NCI-H2171 (cell line): Measurements from ENCODE around the gene DNAAF8.

Experiments
- DNase-seq: peaks from one replicate; lab custom pipeline; 2025; lab: John Stamatoyannopoulos, UW

The DNAAF8 gene

DNA sequence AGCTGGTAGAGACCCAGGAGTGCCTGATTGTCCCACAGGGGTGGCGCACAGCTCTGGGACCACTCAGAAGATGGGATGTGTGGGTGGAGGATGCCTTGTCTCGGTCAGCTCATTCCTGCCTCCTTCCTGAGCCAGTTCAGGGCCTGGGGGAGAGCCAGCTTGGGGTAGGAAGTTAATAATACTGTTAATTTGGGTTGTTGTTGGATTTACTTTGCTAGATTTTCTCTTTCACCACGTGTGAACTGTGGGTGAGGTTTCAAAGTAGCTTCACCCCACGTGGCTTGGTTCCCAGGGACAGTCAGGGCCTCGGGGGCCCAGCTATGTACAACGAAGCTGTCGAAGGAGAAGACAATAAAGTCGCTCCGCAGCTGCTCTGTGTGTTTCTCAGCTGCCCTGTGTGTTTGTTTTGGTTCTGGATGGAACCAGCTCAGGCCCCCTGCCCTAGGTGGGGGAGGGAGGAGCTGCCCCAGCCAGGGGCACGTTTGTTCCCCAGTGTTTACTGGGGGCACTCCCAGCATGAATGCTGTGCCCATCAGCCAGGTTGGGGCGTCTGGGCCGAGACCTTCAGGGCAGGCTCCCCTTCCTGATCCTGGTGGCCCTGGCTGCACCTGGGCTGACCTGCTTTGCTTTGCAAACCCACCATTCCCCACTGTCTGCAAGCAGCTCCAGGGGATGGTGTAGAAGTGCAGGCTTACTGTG is 38.7 kb upstream of the DNAAF8 start:
- no peak for DNase-seq

GRCh38 chr16:4696172-4696904 is 38.0 kb upstream of the DNAAF8 start:
- DNase-seq, result no peak

DNA sequence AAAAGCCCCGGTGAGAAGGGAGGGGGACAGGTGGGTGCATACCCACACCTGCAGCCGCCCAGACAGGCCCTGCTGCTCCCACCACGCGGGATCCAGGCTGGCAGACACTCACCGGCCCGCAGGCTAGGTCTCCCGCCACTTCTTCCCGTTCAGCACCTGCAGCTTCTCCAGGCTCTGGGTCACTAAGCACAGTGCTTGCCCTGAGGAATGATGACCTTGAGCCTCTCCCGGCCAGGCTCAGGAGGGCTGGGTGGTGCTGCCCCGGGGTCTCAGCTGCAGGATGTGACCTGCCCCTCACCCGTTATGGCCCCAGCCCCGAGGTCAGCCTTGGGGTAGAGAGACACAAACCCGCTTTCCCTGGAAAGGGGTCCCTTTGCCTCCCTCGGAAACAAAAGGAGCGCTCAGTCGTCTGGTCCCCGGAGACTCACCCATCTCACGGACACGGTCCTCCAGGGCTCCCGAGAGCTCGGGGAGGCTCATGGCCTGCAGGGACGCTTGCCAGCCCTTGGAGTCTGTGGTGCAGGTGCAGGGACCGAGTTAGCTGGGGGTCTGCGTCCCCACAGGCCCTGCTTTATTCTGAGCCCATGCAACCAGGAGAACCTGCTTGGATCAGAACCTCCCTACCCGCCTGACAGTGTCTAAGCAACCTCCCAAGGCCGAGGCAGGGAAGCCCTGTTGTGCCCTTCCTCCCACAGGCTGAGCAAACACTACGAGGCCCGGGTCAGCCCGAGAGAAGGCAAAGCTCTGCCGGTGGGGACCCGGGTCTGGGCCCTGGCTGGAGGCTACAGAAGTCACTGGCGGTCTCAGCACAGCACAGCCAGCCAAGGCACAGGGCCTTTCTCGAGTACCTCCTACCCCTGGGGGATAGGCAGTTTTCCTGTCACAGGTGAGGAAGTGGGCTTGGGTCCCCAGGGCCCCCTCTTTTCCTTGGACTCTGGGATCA is 37.2 kb upstream of the DNAAF8 start:
- DNase-seq, result no peak

GRCh38 chr16:4697848-4698291 is 36.5 kb upstream of the DNAAF8 start:
- no peak for DNase-seq

- no peak for DNase-seq
These were observed 35.9 kb upstream of the DNAAF8 start for GRCh38 chr16:4698321-4699045.

DNA sequence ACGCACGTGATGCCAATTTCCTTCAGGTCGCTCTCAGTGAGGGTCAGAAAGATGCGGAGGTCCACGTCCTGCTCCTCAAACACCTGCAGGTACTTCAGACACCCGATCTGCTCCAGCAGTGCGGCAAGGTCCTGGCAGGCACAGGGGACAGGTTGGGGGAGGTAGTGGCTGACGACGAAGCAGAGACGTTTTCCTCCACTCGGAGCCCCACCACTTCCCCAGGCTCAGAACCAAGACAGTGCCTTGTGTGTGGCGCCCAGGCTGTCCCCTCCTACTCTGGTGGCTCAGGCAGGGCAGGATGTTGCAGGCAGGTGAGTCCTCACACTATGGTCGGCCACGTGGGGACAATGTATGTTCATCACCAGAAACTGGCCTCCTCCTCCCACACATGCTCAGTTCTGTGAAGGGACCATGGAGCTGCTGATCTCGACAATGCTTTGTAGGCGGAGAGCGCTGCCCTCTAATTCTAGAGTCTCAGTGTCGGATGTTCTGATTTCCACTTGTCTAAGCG is 35.2 kb upstream of the DNAAF8 start:
- no peak for DNase-seq

- no peak for DNase-seq
These were observed 33.8 kb upstream of the DNAAF8 start for GRCh38 chr16:4700380-4700996.

- no peak for DNase-seq
These were observed 33.2 kb upstream of the DNAAF8 start for GRCh38 chr16:4700997-4701743.

DNA sequence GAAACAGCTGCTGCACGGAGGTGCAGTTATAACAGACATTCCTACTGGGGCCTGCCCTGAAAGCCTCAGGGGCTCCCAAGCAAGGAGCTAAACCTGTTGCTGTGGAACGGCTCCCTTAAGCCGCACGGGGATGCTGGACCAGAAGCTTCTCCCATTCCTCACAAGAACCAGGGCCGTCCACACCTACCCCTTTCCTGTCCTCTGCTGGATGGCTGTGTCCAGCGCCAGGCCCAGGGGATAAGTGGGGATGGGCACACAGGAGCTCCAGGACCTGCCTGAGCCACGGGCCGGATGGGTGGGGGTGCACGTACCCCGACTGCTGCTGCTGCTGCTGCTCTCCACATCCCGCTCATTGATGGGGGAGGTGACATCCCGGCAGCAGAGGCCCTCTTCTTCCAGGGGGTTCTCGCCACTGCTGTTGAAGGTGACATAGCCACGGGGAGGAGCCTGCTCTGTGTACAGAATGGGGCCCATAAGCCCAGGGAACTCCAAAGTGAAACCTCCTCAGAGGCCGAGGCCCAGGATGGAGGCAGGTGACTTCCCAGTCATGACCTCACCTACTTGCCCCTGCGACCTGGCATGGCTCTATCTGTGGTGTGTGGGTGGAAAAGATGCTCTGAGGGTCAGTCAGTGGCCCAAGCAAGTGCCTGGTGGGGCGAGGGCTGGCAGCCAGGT is 32.4 kb upstream of the DNAAF8 start:
- DNase-seq, result no peak

- no peak for DNase-seq
These were observed 31.9 kb upstream of the DNAAF8 start for GRCh38 chr16:4702466-4702808.

DNA sequence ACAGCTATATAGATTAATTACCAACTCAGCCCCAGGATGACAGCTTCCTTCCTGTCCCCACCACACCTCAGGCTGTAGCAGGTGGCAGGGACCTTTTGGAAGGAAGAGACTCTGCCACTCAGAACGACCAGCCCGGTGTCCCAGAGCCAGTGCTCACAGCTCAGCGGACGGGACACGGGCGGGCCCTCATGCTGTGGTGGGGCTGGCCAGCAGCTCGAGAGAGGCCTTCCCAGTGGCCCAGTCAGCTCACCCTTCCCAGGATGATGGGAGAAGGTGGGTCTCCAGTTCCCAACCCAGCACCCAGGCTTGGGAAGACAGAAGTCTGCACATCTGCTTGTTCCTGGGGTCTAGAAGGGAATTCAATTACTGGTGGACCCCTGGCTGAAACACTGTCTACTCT is 30.4 kb upstream of the DNAAF8 start:
- DNase-seq, result no peak

DNA sequence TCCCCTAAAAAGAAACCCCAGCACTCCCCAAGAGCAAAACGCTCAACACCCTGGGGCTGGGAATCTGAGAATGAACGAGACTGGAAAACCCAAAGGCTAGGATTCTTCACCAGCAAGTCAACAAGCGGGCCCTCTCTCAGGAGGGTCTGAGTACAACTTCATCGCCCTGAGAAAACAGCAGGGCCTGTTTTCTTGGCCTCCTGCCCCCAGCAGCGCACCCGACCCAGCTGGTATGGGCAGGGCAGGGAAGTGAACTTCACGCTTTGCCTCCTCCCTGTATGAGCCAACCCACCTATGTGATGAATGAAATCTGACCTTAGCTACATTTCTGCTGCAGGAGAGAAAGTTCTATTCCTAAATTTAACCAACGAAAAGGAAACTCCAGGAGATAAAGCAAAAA is 29.8 kb upstream of the DNAAF8 start:
- no peak for DNase-seq

DNA sequence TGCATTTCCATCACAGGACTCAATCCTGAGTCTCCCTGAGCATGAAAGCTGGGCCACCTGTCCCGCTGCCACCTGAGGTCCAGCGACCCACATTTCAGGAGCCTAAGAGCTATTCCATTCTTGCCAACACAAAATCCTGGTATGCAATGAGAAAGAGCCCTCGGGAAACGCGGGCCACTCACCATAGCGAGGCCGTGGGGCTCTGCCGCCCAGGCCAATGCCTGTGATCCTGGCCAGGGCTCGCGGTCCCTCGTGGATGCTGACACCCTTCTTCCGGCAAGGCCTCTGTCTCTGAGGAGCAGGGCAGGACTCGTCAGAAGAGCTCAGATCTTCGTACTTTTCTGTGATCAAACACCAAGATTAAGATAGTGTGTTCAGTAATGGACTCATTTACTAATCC is 29.4 kb upstream of the DNAAF8 start:
- DNase-seq, result no peak

- no peak for DNase-seq
These were observed 27.5 kb upstream of the DNAAF8 start for GRCh38 chr16:4706871-4707270.

- no peak for DNase-seq
These were observed 24.9 kb upstream of the DNAAF8 start for GRCh38 chr16:4709481-4709880.

DNA sequence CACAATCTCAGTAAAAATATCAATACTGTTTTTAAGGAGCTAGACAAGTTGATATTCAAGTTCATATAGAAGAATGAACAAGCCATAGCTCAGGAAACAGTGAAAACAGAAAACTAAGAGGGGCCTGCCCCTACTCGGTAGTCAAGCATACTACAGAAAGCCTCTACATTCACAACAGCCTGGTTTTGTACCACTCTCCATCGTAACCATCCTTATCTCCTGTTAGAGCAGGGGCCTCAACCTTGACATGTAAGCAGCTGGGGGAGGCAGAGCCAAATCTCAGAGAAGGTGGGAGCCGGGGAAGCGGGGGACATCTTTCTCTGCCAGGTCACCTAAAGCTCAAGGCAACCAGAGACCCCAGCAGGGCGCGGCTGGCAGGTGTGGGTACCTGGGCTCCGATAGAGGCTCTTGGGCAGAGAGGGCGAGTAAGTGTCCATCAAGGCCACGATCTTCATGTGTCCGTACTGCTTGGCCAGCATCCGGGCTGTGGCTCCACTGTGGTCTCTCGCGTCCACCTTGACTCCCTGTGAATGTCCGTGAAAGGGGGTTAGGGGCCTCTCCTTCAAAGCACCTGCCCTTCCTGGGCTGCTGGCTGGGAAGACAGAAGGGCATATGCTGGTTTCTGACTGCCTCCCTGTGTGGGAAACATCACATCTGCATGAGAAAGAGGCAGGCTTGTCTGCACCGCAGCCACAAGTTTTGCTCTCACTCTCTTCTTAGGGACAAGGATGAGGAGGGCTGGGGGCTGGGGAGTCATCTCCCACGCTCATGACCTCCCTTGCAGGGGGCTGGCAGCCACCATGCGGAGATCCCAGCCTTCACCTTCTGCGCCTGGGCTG is 20.5 kb upstream of the DNAAF8 start:
- DNase-seq, result no peak

DNA sequence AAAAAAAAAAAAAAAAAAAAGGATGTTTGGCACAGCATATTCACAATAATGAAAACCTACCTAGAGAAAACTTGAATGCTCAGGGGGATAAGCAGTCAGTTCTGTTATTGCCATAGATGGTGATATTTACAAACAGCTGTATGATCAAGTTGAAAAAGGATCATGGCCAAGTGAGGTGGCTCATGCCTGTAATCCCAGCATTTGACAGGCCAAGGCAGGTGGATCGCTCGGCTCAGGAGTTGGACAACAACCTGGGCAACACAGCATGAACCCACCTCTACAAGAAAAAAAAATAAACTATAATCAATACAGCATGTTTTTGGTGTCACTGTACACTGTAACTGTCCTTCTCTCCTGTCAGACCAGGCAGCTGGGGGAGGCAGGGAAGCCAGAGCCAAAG is 19.3 kb upstream of the DNAAF8 start:
- no peak for DNase-seq

GRCh38 chr16:4718466-4718865 is 15.9 kb upstream of the DNAAF8 start:
- DNase-seq, result no peak
